Adipose tissue (tissue), 3 donors: Measurements from ENCODE around the gene APOBEC3F. TPM values are rescaled to one million over a fixed set of nuclear protein-coding genes. Genes with fewer than 3 reads are reported as not detected.
"Not testable (repeated sequence)": the region's sequence is repeated elsewhere in the genome, so short reads cannot be mapped to it uniquely, and the experiment has no call there.

Source experiments
- H3K27ac ChIP-seq: one replicate; pipeline ENCODE4 v1.5.1; 2013; ENCODE audit warnings: low read depth, low read length
- WGBS, 3 donors: extraction: QIAGEN DNeasy Blood & Tissue Kit; methylation state at CpG; one replicate each; pipeline ENCODE4 v1.1.7; 2013; 5-methylcytosine and 5-hydroxymethylcytosine counted together
- polyA plus RNA-seq, 3 donors: library from polyadenylated mRNA; stranded (reverse); fragments of 200-250 nt; gene quantifications; one replicate each; pipeline ENCODE4 v1.2.3, GENCODE V29; 2013
- donor health status: healthy with polysubstance abuse.
- donor health status: Bipolar disorder and iron deficiency.
- donor health status: healthy.

The APOBEC3F gene
- polyA plus RNA-seq, 3 donors = 0.94 to 1.7 (median 1.6) TPM

DNA sequence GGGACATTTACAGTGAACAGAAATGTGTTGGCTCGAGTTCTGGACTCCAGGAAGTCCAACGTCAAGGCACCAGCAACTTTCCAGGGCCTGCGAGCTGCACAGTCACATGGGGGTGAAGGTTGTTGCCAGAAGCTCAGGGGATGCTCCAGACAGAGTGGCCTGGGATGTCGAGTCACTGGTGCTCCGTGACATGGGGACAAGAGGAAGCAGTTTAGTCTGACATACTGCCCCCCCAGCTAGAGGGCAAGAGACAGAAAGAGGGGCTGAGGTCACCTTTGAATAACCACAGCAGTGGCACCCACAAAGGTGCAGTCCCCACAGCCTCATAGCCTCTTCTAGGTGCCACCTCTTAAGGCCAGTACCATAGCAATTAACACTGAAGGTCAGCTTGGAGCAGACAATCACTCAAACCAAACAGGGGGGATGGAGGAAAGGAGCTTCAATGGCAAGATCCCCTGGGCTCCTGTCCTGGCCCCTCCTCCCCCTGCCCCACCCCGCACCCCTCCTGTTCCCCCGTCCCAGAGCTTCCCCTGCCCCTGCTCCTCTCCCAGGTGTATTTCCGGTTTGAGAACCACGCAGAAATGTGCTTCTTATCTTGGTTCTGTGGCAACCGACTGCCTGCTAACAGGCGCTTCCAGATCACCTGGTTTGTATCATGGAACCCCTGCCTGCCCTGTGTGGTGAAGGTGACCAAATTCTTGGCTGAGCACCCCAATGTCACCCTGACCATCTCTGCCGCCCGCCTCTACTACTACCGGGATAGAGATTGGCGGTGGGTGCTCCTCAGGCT lies 15.9 kb upstream of the APOBEC3F start:
- WGBS, 3 donors = 77 to 81% (median 81%) methylated on average over 15 of the region's 15 CpGs

GRCh38 chr22:39026509-39027150 lies 14.0 kb upstream of the APOBEC3F start:
- no peak overlapping the region for H3K27ac ChIP-seq
- WGBS, 3 donors = 83 to 89% (median 85%) methylated on average over 12 of the region's 12 CpGs

More for the DNA sequence above, 15.9 kb upstream of the APOBEC3F start:
- no peak overlapping the region for H3K27ac ChIP-seq

GRCh38 chr22:39027717-39028116 lies 12.9 kb upstream of the APOBEC3F start:
- 87 to 90% (median 87%) methylated on average over 4 of the region's 4 CpGs for WGBS, 3 donors
- H3K27ac ChIP-seq = no peak overlapping the region

- WGBS, 3 donors = 91 to 93% (median 93%) methylated on average over 11 of the region's 11 CpGs
- no peak overlapping the region for H3K27ac ChIP-seq
Observed at GRCh38 chr22:39028281-39028680, 12.4 kb upstream of the APOBEC3F start.

DNA sequence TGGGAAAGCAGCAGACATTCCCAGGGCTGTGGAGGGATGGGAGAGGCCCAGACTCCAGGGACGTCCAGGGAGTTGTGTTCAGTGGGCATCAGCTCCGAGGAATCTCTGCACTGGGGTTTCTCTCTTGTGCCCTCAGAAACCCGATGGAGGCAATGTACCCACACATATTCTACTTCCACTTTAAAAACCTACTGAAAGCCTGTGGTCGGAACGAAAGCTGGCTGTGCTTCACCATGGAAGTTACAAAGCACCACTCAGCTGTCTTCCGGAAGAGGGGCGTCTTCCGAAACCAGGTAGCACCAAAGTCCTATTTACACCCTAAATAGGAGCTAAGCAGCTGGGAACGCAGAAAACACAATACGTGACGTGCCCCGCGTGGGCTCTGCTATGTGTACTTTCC lies 11.4 kb upstream of the APOBEC3F start:
- 87 to 92% (median 92%) methylated on average over 13 of the region's 13 CpGs for WGBS, 3 donors
- no peak overlapping the region for H3K27ac ChIP-seq

- H3K27ac ChIP-seq = no peak overlapping the region
- WGBS, 3 donors = 91% methylated on average over 14 of the region's 14 CpGs
Observed at GRCh38 chr22:39030705-39031104, 10.0 kb upstream of the APOBEC3F start.

DNA sequence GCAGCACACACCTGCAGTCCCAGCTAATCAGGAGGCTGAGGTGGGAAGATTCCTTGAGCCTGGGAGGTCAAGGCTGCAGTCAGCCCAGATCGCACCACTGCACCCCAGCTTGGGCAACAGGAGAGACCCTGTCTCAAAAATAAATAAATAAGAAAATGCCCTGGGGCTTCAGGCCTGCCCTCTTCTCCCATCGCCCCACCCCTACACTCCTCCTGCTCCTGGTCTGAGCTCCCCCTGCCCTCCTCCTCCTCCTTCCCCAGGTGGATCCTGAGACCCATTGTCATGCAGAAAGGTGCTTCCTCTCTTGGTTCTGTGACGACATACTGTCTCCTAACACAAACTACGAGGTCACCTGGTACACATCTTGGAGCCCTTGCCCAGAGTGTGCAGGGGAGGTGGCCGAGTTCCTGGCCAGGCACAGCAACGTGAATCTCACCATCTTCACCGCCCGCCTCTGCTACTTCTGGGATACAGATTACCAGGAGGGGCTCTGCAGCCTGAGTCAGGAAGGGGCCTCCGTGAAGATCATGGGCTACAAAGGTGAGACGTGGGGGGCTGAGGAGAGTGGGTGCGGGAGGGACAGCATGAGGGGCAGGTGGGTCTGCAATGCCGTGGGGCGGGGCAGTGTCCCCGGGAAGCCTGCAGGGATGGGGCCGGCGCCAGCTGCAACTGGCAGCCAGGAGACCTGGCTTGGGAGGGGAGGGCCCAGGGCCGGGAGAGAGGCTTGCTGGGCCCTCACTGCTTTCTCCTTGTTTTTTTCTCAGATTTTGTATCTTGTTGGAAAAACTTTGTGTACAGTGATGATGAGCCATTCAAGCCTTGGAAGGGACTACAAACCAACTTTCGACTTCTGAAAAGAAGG lies 9.0 kb upstream of the APOBEC3F start:
- 63 to 76% (median 72%) methylated on average over 15 to 16 of the region's 18 CpGs for WGBS, 3 donors
- H3K27ac ChIP-seq = not testable (repeated sequence)

DNA sequence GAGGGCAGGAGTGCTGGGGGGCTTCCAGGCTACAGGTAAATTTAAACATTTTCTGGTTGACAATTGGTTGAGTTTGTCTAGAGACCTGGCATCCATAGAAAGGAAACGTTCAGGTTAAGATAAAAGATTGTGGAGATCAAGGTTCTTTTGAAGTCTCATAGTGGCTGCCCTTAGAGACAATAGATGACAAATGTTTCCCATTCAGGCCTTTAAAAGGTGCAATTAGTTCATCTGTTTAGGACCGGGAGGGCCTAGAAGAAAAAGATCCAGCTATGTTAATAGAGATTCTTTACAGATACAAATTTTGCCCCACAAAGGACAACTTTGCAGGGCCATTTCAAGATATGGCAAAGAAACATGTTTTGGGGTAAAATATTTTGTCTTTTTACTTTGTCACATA lies 3.6 kb upstream of the APOBEC3F start:
- WGBS, 3 donors = 55 to 59% (median 56%) methylated on average over 2 of the region's 2 CpGs
- not testable (repeated sequence) for H3K27ac ChIP-seq

DNA sequence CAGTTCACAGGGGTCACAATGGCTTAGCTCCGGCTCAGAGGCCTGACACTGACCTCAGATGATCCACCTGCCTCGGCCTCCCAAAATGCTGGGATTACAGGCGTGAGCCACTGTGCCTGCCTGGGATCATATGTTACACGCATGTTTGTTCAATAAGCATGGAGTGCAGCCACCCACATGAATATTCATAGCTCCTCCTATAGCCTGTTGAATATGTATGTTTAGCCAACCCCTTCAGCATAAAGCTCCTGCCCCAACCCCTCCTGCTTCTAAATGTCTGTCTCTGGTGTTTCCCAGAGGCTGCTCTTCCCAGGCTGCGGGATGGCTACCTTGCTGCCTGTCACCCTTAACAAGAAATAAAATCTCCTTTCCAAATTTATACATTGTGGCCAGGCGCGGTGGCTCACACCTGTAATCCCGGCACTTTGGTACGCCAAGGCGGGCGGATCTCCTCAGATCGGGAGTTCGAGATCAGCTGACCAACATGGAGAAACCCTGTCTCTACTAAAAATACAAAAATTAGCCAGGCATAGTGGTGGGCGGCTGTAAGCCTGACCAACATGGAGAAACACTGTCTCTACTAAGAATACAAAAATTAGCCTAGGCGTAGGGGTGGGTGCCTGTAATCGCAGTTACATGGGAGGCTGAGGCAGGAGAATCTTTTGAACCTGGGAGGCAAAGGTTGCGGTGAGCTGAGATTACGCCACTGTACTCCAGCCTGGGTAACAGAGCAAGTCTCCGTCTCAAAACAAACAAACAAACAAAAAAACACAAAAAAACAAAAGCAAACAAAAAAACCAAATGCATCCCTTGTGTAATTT lies 1.1 kb upstream of the APOBEC3F start:
- WGBS, 3 donors = 90 to 92% (median 92%) methylated on average over 19 of the region's 19 CpGs

DNA sequence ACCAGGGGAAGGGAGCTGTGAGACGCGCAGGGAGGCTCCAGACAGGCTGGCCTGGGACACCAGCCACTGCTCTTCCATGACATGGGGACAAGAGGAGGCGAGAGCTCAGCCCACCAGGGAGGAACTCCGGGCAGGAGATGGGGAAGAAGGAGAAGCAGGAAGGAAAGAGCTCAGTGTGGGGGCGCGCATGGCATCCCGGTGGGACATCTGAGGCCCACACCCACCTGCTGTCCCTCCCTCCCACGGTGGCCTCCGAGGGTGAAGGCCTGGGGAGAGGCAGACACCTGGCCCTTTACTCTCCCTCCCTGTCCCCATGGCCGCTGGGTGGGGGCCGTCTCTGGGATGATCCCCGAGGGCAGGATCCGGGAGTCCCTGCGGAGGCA lies 518 bp upstream of the APOBEC3F start:
- H3K27ac ChIP-seq = not testable (repeated sequence)
- WGBS, 3 donors = 29 to 42% (median 31%) methylated on average over 6 to 9 of the region's 14 CpGs

More for the DNA sequence above, 1.1 kb upstream of the APOBEC3F start:
- H3K27ac ChIP-seq = no peak overlapping the region

- 95 to 98% (median 95%) methylated on average over 7 of the region's 7 CpGs for WGBS, 3 donors
- no peak overlapping the region for H3K27ac ChIP-seq
Observed at GRCh38 chr22:39041908-39042307, 1.2 kb downstream of the APOBEC3F start.

DNA sequence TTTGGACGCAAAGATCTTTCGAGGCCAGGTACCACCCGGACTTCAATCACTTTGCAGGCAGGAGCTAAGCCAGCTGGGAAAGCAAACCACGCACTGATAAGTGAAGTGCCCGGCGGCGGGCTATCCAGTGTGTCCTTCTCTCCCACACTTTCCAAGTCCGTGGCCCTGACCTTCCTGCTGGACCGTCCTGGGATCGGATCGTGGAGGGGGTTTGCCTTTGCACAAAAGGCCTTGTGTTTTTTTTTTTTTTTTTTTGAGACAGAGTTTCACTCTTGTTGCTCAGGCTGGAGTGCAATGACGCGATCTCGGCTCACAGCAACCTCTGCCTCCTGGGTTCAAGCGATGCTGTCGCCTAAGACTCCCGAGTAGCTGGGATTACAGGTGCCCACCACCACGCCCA lies 2.4 kb downstream of the APOBEC3F start:
- 87 to 96% (median 95%) methylated on average over 14 to 17 of the region's 18 CpGs for WGBS, 3 donors
- H3K27ac ChIP-seq = not testable (repeated sequence)

- not testable (repeated sequence) for H3K27ac ChIP-seq
- 78 to 87% (median 87%) methylated on average over 12 to 14 of the region's 14 CpGs for WGBS, 3 donors
Observed at GRCh38 chr22:39045136-39045535, 4.5 kb downstream of the APOBEC3F start.

DNA sequence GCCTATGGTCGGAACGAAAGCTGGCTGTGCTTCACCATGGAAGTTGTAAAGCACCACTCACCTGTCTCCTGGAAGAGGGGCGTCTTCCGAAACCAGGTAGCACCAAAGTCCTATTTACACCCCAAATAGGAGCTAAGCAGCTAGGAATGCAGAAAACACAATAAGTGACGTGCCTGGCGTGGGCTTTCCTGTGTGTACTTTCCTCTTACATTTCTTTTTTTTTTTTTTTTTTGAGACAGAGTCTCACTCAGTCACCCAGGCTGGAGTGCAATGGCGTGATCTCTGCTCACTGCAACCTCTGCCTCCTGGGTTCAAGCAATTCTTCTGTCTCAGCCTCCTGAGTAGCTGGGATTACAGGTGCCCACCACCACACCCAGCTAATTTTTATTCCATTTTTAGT lies 8.8 kb downstream of the APOBEC3F start:
- H3K27ac ChIP-seq = not testable (repeated sequence)
- WGBS, 3 donors = 73 to 91% (median 86%) methylated on average over 7 of the region's 7 CpGs

- WGBS, 3 donors = 68 to 87% (median 85%) methylated on average over 14 to 16 of the region's 18 CpGs
- H3K27ac ChIP-seq = not testable (repeated sequence)
Observed at GRCh38 chr22:39051844-39052495, 11.3 kb downstream of the APOBEC3F start.

DNA sequence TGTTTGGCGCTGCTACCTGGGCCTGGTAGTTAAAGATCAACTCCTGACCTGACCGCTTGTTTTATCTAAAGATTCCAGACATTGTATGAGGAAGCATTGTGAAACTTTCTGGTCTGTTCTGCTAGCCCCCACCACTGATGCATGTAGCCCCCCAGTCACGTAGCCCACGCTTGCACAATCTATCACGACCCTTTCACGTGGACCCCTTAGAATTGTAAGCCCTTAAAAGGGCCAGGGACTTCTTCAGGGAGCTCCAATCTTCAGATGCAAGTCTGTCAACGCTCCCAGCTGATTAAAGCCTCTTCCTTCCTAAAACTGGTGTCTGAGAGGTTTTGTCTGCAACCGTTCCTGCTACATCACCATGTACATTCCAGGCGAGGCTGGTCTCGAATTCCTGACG lies 15.0 kb downstream of the APOBEC3F start:
- no peak overlapping the region for H3K27ac ChIP-seq
- 84 to 93% (median 85%) methylated on average over 11 of the region's 11 CpGs for WGBS, 3 donors

DNA sequence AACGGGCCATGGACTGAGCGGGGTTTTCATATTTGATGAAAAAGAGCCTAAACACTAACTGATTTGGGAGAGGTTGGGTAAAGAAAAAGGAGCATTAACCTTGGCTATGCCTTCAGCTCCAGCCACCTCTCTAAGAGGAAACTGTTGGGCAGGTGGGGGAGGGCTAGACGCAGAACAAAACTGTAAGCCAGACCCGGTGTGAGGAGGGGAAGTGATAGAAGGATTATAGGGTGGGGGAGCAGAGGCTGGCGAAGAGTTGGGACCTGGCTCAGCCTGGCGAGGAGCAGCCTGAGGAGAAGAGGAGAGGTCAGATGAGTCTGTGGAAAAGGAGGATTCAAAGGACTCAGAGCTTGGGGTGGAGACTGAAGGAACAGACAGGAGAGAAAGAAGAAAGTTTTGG lies 20.6 kb downstream of the APOBEC3F start:
- WGBS, 3 donors = 54 to 56% (median 55%) methylated on average over 6 of the region's 6 CpGs
- not testable (repeated sequence) for H3K27ac ChIP-seq

DNA sequence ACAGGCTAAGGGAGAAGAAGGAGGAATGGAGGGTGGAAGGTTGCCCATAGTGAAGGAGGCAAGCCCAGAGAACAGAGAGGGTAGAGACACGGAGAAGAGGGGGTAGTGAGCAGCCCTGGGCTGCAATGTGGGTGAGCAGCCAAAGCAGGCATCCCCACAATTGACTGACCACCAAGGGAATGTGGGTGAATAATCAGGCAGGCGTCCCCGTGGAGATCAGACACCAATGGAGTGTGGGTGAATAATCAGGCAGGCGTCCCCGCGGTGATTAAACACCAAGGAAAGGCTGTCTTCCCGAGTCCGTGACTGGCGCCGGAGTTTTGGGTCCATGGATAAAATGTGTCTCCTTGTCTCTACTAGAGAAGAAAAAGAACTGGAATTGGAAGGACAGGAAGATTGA lies 21.3 kb downstream of the APOBEC3F start:
- not testable (repeated sequence) for H3K27ac ChIP-seq
- WGBS, 3 donors = 77 to 90% (median 79%) methylated on average over 10 of the region's 10 CpGs
